PC-9 (cell line): Measurements from ENCODE around the gene IDS. TPM values are rescaled to one million over a fixed set of nuclear protein-coding genes. Genes with fewer than 3 reads are reported as not detected.

ENCODE experiments used
- BruUV-seq: library from RNA; stranded (reverse); fragments of 400-500 nt; replicated peaks from 2 replicates; lab custom pipeline; 2021; lab: Mats Ljungman, UMichigan
- CTCF ChIA-PET: fragments of 300-600 bp; sonication (Branson Sonifier 250); formaldehyde crosslinking; loops from one replicate; lab custom pipeline; 2022; ENCODE audit warnings: antibody characterized with exemption; lab: Charles Lee
- POLR2A ChIA-PET: fragments of 300-600 bp; sonication (Branson Sonifier 250); formaldehyde crosslinking; loops from one replicate; lab custom pipeline; 2022; ENCODE audit warnings: antibody characterized with exemption; ENCODE audit not compliant: unreplicated experiment; lab: Charles Lee
- DNase-seq, 2 experiments: peaks; one replicate each; pipeline versions ENCODE4 v3.0.0 to v3.0.0-alpha.2; 2015 to 2022; ENCODE audit warnings: mixed read lengths in 1 of 2
- H2AFZ ChIP-seq: fragments of 200-600 bp; sonication (generic); 2 replicates; pipeline ENCODE4 v1.8.1; 2017; ENCODE audit warnings: antibody characterized with exemption
- H3F3A ChIP-seq: fragments of 200-600 bp; sonication (generic); 2 replicates; pipeline ENCODE4 v1.8.1; 2017; ENCODE audit warnings: antibody characterized with exemption, mild to moderate bottlenecking, low read depth; ENCODE audit not compliant: insufficient read depth
- H3K27ac ChIP-seq: fragments of 200-600 bp; sonication (generic); 2 replicates; pipeline ENCODE4 v1.6.1; 2016; ENCODE audit warnings: mixed run types
- H3K27me3 ChIP-seq: fragments of 200-600 bp; sonication (generic); 2 replicates; pipeline ENCODE4 v1.6.1; 2016; ENCODE audit warnings: low read depth, mixed run types; ENCODE audit not compliant: insufficient read depth
- H3K36me3 ChIP-seq: fragments of 200-600 bp; sonication (generic); 2 replicates; pipeline ENCODE4 v1.6.1; 2016; ENCODE audit warnings: low read depth, mixed run types
- H3K4me1 ChIP-seq: fragments of 200-600 bp; sonication (generic); replicated peaks from 2 replicates; pipeline ENCODE4 v1.6.1; 2016; ENCODE audit warnings: mixed run types; ENCODE audit not compliant: insufficient read depth
- H3K4me2 ChIP-seq: fragments of 200-600 bp; sonication (generic); 2 replicates; pipeline ENCODE4 v1.6.1; 2017; ENCODE audit warnings: mixed run types
- H3K4me3 ChIP-seq: fragments of 200-600 bp; sonication (generic); 2 replicates; pipeline ENCODE4 v1.6.1; 2016; ENCODE audit warnings: mixed run types
- H3K79me2 ChIP-seq: fragments of 200-600 bp; sonication (generic); 2 replicates; pipeline ENCODE4 v1.6.1; 2017; ENCODE audit warnings: low read depth, mixed run types
- H3K9me2 ChIP-seq: fragments of 200-600 bp; sonication (generic); 2 replicates; pipeline ENCODE4 v1.8.1; 2017; ENCODE audit warnings: mild to moderate bottlenecking; ENCODE audit not compliant: insufficient read depth
- H3K9me3 ChIP-seq: fragments of 200-600 bp; sonication (generic); 2 replicates; pipeline ENCODE4 v1.8.1; 2016; ENCODE audit warnings: low read depth; ENCODE audit not compliant: insufficient read depth
- H4K20me1 ChIP-seq: fragments of 200-600 bp; sonication (generic); 2 replicates; pipeline ENCODE4 v1.8.1; 2017; ENCODE audit not compliant: insufficient read depth
- CTCF ChIP-seq: fragments of 200-600 bp; sonication (generic); conservative IDR thresholded peaks from 2 replicates; pipeline ENCODE4 v1.6.1; 2017; ENCODE audit warnings: mixed run types, antibody characterized with exemption, mild to moderate bottlenecking, moderate library complexity
- EZH2 ChIP-seq: fragments of 200-600 bp; sonication (generic); IDR thresholded peaks from 2 replicates; pipeline ENCODE4 v1.8.0; 2017; ENCODE audit warnings: antibody characterized with exemption, low read depth
- intact Hi-C: fragments of 100-400 bp; cut with micrococcal nuclease; formaldehyde crosslinking; loops from one replicate; pipeline ENCODE4 v1.10.0; 2022; ENCODE audit not compliant: unreplicated experiment
- total RNA-seq: library from RNA; stranded (reverse); gene quantifications from 2 replicates; pipeline ENCODE4 v1.2.3, GENCODE V29; 2021

IDS gene
- total RNA-seq, 1 experiment from 2014 or later, result 214 TPM

GRCh38 chrX:149469406-149469805, 35.7 kb downstream of the IDS start:
- TF ChIP-seq EZH2, result no peak
- TF ChIP-seq CTCF, result no peak
- BruUV-seq, result no TSS peak

GRCh38 chrX:149467920-149468319, 37.2 kb downstream of the IDS start:
- no TSS peak for BruUV-seq
- Histone ChIP-seq H3K27ac (no peak overlapping the region), H3K4me1 (peaks cover 7% of the 10 kb centered on the region; the same call in 1 of the 2 replicates), H4K20me1 (no peaks in the 10 kb centered on the region), H3K9me2 (no peaks in the 10 kb centered on the region), H3K27me3 (peaks cover 45% of the 10 kb centered on the region), H3K4me2 (no peak overlapping the region), H3K9me3 (no peaks in the 10 kb centered on the region), H3K4me3 (no peak overlapping the region), H3K36me3 (no peaks in the 10 kb centered on the region), H3K79me2 (no peaks in the 10 kb centered on the region), H2AFZ (no peak overlapping the region), H3F3A (no peaks in the 10 kb centered on the region)
- CTCF ChIA-PET, result no interaction called here
- DNase-seq, result peak in 1 of 2 experiments; percentile 21
- POLR2A ChIA-PET, result no interaction called here
- TF ChIP-seq EZH2 (no peak), CTCF (no peak)
- intact Hi-C loops, result no loop called here

More at GRCh38 chrX:149469406-149469805, 35.7 kb downstream of the IDS start:
- no peaks in the 10 kb centered on the region for H4K20me1 ChIP-seq
- H3K27me3 ChIP-seq, result peaks cover 36% of the 10 kb centered on the region
- no peaks in the 10 kb centered on the region for H3F3A ChIP-seq
- H3K36me3 ChIP-seq, result no peaks in the 10 kb centered on the region
- ChIA-PET CTCF (no interaction called here), POLR2A (no interaction called here)
- no peak overlapping the region for H3K4me2 ChIP-seq
- H3K9me2 ChIP-seq, result no peaks in the 10 kb centered on the region
- no peak overlapping the region for H2AFZ ChIP-seq
- DNase-seq, result peak in 1 of 2 experiments; percentile 32
- no peak overlapping the region for H3K4me3 ChIP-seq
- H3K79me2 ChIP-seq, result no peaks in the 10 kb centered on the region
- H3K4me1 ChIP-seq, result peaks cover 7% of the 10 kb centered on the region; the same call in 1 of the 2 replicates
- H3K27ac ChIP-seq, result no peak overlapping the region
- no peaks in the 10 kb centered on the region for H3K9me3 ChIP-seq
- intact Hi-C loops, result no loop called here

- intact Hi-C loops, result no loop called here
- H3K9me3 ChIP-seq, result no peaks in the 10 kb centered on the region
- no peaks in the 10 kb centered on the region for H3F3A ChIP-seq
- H3K4me3 ChIP-seq, result no peak overlapping the region
- no peak overlapping the region for H3K27ac ChIP-seq
- TF ChIP-seq EZH2, result no peak
- TF ChIP-seq CTCF, result no peak
- no peaks in the 10 kb centered on the region for H3K9me2 ChIP-seq
- H3K4me2 ChIP-seq, result no peak overlapping the region
- BruUV-seq, result no TSS peak
- peak in 1 of 2 experiments; percentile 33 for DNase-seq
- no peaks in the 10 kb centered on the region for H3K79me2 ChIP-seq
- H4K20me1 ChIP-seq, result no peaks in the 10 kb centered on the region
- no peak overlapping the region for H2AFZ ChIP-seq
- peaks cover 49% of the 10 kb centered on the region for H3K27me3 ChIP-seq
- peaks cover 3% of the 10 kb centered on the region; the same call in 1 of the 2 replicates for H3K4me1 ChIP-seq
- H3K36me3 ChIP-seq, result no peaks in the 10 kb centered on the region
- ChIA-PET CTCF (no interaction called here), POLR2A (no interaction called here)
Measured at GRCh38 chrX:149467461-149467860, 37.6 kb downstream of the IDS start.
